GM08714 (cell line): Measurements from ENCODE around the gene ELOVL7.
"Not testable (repeated sequence)": the region's sequence is repeated elsewhere in the genome, so short reads cannot be mapped to it uniquely, and the experiment has no call there.

ENCODE experiments used
- H3K4me3 ChIP-seq: fragments of 200-500 bp; sonication (Bioruptor generic); 2 replicates; pipeline ENCODE4 v1.5.1; 2014; ENCODE audit warnings: mild to moderate bottlenecking, low read length, inconsistent platforms
- ZNF274 ChIP-seq: IDR thresholded peaks from 2 replicates; pipeline ENCODE4 v1.6.1; 2012; ENCODE audit warnings: mild to moderate bottlenecking, low read depth, low read length

The ELOVL7 gene

DNA sequence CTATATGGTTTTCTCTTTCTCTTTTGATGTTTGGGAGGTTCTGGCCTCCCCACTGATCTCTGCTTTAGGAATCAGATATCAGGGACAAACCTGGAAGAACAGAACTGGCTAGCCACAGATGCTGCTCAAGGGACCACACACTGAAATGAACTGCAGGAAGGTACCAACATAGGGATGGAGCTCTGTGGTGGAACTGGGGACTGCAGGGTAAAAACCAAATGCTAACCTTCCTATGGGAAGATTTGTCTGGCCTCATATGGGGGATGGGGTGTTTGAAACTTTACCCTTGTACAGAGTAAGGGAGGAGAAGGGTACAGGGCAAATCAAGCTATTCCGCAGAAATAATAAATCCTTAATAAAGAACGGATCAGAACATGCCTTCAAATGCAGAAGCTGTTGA is 49.4 kb downstream of the ELOVL7 start:
- no peak for TF ChIP-seq ZNF274
- H3K4me3 ChIP-seq = no peak overlapping the region

DNA sequence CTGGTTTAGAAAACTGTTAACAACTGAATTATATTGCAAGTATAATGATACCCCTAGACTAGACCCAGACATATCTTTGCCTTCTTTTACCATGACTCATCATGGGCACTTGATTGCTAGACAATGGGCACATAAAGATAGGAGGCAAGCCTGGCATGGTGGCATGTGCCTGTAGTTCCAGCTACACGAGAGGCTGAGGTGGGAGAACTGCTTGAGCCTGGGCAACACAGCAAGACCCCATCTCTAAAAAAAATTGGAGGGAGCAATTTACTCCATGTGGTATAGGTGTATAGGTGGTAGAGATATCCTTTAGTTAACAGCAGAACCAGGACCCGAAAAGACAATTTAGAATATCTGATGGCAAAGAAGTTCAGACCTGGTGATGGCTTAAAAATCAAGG is 51.6 kb downstream of the ELOVL7 start:
- no peak for TF ChIP-seq ZNF274
- no peak overlapping the region for H3K4me3 ChIP-seq

DNA sequence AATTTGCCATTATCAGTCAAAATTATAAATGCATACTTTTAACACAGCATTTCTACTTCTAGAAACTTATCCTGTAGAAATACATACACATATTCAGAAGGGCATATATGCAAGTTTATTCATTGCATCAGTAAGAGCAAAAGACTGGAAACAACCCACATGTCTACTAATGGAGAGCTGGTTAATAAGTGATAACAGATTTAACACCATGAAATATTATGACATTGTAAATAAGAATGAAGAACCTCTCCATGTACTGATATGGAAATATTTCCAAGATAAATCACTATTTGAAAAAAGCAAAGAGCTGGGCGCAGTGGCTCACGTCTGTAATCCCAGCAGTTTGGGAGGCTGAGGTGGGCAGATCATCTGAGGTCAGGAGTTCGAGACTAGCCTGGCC is 54.5 kb downstream of the ELOVL7 start:
- no peak overlapping the region for H3K4me3 ChIP-seq
- no peak for TF ChIP-seq ZNF274

DNA sequence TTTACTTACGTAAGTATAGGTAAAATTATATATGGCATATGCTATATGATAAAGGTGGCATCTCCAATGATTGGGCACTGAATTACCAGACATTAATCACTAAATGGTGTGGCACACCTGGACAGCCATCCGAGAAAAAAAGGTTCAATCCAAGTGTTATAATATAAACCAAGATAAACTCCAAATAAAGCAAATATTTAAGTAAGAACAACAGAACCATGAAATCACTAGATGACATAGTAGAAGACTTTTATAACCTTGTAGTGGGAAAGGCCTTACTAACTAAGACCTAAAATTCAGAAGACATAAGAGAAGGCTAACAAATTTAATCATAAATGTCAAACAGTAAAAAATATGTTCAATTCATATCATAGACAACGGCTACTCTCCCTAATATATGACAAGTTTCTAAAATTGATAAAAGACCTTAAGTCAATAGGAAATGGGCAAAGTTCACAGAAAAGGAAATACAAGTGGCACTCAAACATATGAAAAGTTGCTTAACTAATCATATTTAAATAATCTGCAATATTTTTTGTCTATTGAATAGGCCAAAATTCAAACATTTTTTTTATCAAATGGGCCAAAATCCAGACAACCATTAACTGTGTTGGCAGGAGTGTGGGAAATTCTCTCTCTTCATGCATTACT is 55.1 kb downstream of the ELOVL7 start:
- no peak for TF ChIP-seq ZNF274
- H3K4me3 ChIP-seq = no peak overlapping the region

DNA sequence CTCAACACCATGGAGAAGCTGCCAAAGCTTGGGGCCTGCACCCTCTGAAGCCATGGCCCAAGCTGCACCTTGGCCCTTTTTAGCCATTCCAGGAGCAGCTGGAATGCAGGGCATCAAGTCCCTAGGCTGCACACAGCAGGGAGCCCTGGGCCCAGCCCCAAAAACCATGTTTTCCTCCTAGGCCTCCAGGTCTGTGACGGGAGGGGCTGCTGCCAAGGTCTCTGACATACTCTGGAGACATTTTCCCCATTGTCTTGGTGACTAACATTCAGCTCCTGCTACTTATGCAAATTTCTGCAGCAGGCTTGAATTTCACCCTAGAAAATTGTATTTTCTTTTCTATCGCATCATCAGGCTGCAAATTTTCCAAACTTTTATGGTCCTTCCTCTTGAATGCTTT is 64.6 kb downstream of the ELOVL7 start:
- no peak overlapping the region for H3K4me3 ChIP-seq
- no peak for TF ChIP-seq ZNF274

DNA sequence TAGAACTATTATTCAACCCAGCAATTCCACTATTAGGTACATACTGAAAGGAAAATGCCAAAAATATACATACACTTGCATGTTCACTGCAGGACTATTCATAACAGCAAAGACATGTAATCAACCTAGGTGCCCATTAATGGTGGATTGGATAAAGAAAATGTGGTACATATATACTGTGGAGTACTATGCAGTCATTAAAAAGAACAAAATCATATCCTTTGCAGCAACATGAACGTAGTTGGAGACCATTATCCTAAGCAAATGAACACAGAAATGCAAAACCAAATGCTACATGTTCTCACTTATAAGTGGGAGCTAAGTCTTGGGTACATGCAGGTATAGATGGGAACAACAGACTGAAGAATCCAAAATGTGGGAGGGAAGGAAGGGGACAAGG is 67.7 kb downstream of the ELOVL7 start:
- H3K4me3 ChIP-seq = no peak overlapping the region
- TF ChIP-seq ZNF274 = no peak

DNA sequence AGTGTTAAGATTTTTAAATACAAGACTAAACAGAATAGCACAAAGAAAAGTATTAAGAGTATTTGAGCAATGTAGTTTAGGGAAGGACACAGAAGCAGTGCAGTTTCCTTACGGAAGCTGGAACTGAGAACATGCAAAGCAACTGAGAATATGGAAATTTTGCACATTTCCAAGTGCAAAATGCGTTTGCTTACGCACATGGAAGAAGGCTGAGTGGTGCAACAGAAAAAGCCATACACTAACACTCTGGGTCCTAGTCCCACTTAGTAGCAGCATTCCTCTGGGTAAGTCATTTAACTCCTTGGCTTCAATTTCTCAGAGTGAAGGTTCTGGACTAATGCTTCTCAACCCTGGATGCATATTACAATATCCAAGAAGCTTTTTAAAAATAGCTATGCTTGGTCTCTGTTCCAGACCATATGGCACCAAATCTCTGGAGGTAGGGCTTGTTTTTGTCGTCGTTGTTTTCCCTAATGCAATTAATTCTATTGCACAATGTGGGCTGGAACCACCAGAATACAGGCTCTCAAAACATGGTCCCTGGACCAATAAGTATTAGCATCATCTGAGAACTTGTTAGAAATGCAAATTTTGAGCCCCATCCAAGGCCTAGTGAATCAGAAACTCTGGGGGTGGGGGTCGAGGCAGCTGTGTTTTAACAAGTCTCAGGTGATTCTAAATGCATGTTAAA is 78.9 kb downstream of the ELOVL7 start:
- TF ChIP-seq ZNF274 = no peak
- H3K4me3 ChIP-seq = no peak overlapping the region

DNA sequence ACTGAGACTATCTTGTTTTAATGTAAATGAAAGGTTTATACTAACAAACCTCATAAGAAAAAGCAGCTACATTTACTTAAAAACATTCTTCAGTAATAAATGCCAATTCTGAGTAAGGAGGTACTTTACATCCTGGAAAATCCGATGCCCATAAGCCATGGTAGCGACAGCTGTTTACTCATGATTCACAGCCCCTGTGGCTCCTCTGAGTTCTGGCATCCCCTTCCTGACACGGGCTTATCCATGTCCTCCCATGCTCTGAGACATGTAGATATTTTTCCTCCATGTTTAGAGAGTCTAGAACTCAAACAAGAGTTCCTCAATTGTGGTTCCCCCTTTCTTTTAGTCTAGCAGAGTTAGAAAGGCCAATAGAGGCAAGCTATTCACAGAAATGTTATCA is 81.0 kb downstream of the ELOVL7 start:
- H3K4me3 ChIP-seq = no peak overlapping the region
- TF ChIP-seq ZNF274 = no peak

DNA sequence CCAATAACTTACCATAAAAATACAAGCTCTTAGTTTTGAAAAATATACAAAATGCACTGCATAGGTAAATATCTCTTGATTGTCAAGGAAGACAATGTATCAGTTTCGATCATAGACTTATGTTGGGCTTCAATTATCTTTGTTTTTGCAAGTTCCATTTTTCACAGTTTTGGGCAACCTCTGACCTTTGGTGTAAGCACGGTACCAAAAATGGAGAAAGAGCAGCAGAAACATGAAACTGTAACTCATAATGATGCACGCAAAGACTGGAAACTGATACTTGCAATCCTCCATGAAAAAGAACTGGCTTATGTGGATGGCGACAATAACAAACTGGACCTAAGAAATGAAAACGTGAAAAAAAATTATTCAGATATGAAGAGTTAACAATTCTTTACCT is 89.6 kb downstream of the ELOVL7 start:
- H3K4me3 ChIP-seq = no peak overlapping the region
- TF ChIP-seq ZNF274 = no peak

DNA sequence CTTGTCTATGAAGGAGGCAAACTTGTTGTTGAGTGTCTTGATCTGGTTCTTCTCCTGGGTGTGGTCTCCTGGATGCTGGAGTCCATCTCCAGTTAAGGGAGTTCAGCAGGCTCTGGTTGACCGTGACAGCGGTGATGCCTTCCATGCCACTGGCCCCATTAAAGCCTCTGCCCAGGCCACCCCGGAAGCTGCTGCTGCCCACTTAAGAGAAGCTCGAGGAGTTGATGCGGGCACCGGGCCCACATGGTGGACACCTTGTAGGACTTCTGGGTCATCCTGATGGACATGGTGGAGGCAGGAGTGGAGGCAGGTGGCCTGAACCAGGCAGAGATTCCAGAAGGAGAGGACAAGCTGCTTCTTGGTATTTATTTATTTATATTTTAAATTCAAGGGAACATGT is 99.4 kb downstream of the ELOVL7 start:
- no peak for TF ChIP-seq ZNF274
- no peak overlapping the region for H3K4me3 ChIP-seq

DNA sequence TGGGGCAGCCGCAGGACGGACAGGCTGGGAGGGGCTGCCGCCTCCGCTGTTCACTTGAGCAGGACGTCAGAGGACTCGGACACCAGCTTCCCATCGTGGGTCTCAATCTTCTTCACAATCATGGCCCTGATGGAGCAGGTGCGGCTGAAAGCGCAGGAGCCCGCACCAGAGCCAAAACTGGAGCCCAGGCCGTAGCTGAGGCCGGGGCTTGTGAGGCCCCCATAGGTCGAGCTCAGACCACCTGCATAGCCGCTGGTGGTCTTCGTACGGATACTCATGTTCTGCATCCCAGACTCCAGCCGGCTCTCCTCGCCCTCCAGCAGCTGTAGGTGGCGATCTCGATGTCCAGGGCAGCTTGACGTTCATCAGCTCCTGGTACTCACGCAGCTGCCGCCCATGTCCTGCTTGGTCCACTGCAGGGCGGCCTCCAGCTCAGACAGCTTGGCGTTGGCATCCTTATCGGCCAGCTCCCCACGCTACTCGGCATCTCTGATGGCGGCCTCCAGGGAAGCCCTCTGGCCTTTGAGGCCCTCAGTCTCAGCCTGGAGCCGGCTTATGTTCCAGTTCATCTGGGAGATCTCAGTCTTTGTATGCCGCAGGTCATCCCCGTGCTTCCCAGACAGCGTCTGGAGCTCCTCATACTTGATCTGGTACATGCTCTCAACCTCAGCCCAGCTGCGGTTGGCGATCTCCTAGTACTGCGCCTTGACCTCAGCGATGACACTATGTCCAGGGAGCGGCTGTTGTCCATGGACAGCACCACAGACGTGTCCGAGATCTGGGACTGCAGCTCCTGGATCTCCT is 100.4 kb downstream of the ELOVL7 start:
- TF ChIP-seq ZNF274 = no peak
- no peak overlapping the region for H3K4me3 ChIP-seq

DNA sequence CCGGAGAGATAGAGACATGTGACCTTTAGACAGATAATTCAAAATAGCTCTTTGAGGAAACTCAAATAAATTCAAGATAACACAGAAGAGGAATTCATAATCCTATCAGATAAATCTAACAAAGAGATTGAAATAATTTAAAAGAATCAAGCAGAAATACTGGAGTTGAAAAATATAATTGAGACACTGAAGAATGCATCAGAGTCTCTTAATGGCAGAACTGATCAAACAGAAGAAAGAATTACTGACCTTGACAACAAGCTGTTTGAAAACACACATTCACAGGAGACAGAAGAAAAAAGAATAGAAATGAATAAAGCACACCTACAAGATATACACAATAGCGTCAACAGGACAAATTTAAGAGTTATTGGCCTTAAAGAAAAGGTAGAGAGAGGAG is 103.7 kb downstream of the ELOVL7 start:
- TF ChIP-seq ZNF274 = no peak
- H3K4me3 ChIP-seq = no peak overlapping the region

DNA sequence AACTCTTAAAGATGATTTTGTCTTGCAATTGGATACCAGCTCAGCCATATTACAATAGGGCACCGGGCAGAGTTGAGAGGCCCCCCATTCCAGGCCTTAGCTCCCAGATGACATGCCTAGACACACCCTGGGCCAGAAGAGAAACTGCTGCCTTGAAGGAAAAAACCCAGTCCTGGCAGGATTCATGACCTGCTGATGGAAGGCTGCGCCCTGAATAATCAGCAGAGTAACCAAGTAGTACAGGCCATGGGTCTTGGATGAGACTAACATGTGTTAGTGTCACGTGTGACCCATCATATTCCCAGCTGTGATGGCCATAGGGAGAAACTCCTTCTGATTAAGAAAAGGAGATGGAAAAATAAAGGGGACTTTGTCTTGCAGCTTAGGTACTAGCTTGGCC is 105.1 kb downstream of the ELOVL7 start:
- TF ChIP-seq ZNF274 = no peak
- H3K4me3 ChIP-seq = no peak overlapping the region

DNA sequence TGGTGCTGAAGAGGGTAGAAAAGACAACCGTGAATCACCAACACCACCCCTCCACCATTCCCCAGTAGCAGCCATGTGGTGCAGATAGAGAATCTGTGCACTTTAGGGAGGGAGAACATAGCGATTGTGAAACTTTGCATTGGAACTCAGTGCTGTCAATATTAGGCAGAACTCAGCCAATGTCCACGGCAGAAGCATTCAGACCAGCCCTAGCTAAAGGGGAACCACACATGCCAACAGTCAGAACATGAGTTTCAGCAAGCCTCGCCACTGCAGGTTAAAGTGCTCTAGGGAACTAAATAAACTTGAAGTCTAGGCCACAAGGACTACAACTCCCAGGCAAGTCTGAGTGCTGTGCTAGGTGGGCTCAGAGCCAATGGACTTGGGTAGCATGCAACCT is 105.6 kb downstream of the ELOVL7 start:
- TF ChIP-seq ZNF274 = no peak
- H3K4me3 ChIP-seq = no peak overlapping the region

DNA sequence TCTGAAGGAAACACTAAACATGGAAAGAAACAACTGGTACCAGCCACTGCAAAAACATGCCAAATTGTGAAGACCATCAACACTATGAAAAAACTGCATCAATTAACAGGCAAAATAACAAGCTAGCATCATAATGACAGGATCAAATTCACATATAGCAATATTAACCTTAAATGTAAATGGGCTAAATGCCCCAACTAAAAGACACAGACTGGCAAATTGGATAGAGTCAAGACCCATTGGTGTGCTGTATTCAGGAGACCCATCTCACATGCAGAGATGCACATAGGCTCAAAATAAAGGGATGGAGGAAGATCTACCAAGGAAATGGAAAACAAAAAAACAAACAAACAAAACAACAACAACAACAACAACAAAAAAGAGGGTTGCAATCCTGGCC is 113.2 kb downstream of the ELOVL7 start:
- H3K4me3 ChIP-seq = not testable (repeated sequence)
